Tibial nerve (tissue), 4 donors: ENCODE measurements around the gene CR1L. TPM values are rescaled to one million over a fixed set of nuclear protein-coding genes. Genes with fewer than 3 reads are reported as not detected.
"Not testable (repeated sequence)": the region's sequence is repeated elsewhere in the genome, so short reads cannot be mapped to it uniquely, and the experiment has no call there.

Experiments
- DNase-seq, 2 donors: peaks; one replicate each; pipeline ENCODE4 v3.0.0-alpha.2; 2019; ENCODE audit warnings: low spot score in 2 of 2
- H3K27ac ChIP-seq, 4 donors: fragments of 200-600 bp; sonication (generic) in 3 of 4; one replicate each; pipeline ENCODE4 v1.5.1; 2017 to 2019; ENCODE audit warnings: mild to moderate bottlenecking in 1 of 4
- H3K27me3 ChIP-seq, 2 donors: fragments of 200-600 bp; sonication (generic) in 1 of 2; one replicate each; pipeline versions ENCODE4 v1.5.1 to v1.6.0; 2017 to 2019
- H3K36me3 ChIP-seq, 3 donors: fragments of 200-600 bp; sonication (generic); one replicate each; pipeline ENCODE4 v1.5.1; 2018 to 2019
- H3K4me1 ChIP-seq, 4 donors: fragments of 200-600 bp; sonication (generic) in 3 of 4; one replicate each; pipeline ENCODE4 v1.5.1; 2017 to 2019
- H3K4me3 ChIP-seq, 4 donors: fragments of 200-600 bp; sonication (generic) in 3 of 4; one replicate each; pipeline ENCODE4 v1.5.1; 2017 to 2019; ENCODE audit warnings: mild to moderate bottlenecking in 1 of 4, moderate library complexity in 1 of 4
- H3K9me3 ChIP-seq, 4 donors: fragments of 200-600 bp; sonication (generic) in 3 of 4; one replicate each; pipeline ENCODE4 v1.5.1; 2017 to 2019
- CTCF ChIP-seq, 5 experiments: fragments of 200-600 bp in 3 of 5; fragments of 450-650 bp in 2 of 5; sonication (generic) in 3 of 5; IDR thresholded peaks; one replicate each; pipeline ENCODE4 v1.5.1; 2016 to 2019; ENCODE audit warnings: antibody characterized with exemption in 5 of 5, mild to moderate bottlenecking in 3 of 5, moderate library complexity in 2 of 5
- EP300 ChIP-seq, 2 donors: sonication (generic); formaldehyde crosslinking; IDR thresholded peaks; one replicate each; pipeline ENCODE4 v1.6.1; 2017; ENCODE audit warnings: antibody characterized with exemption in 2 of 2, mild to moderate bottlenecking in 1 of 2
- POLR2A ChIP-seq, 2 donors: fragments of 450-650 bp; IDR thresholded peaks; one replicate each; pipeline ENCODE4 v1.6.1; 2017; ENCODE audit warnings: antibody characterized with exemption in 2 of 2, mild to moderate bottlenecking in 2 of 2, moderate library complexity in 2 of 2
- WGBS, 2 donors: methylation state at CpG; one replicate each; pipeline ENCODE4 v1.1.5; 2018; 5-methylcytosine and 5-hydroxymethylcytosine counted together
- total RNA-seq, 4 donors: library from RNA; depleted of rRNA; stranded (reverse); fragments of >200 nt; gene quantifications; one replicate each; pipeline ENCODE4 v1.1.0, GENCODE V29; 2016

CR1L gene
- total RNA-seq, 4 donors from 2014 or later = 1.0 TPM; not detected in 3

DNA sequence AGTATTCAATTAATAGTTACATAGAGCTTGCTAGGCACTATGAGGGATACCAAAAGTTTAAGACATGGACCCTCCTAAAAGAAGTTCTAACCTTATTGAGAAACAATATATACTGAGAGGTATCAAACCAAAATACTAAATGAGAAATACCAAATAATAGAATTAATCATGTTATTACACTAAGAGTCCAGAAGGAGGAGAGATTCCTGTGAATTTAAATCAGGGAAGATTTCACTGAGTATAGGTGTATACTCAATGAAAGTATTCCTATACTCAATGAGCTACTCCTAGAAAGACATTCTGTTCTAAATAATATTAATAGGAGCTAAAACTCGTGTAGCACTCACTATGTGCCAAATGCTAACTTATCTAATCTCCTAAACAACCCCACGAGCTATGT lies 9.4 kb downstream of the CR1L start:
- no peaks in the 10 kb centered on the region for H3K9me3 ChIP-seq
- H3K27ac ChIP-seq = no peak overlapping the region
- 63 to 68% methylated on average over 2 of the region's 2 CpGs for WGBS, 2 donors
- DNase-seq = no peak
- no peak overlapping the region for H3K4me3 ChIP-seq
- H3K36me3 ChIP-seq = no peaks in the 10 kb centered on the region
- peaks cover 0 to 9% of the 10 kb centered on the region in 2 donors for H3K27me3 ChIP-seq
- TF ChIP-seq POLR2A (IDR thresholded peaks at IDR 0.05) (no peak), EP300 (IDR thresholded peaks at IDR 0.05) (no peak), CTCF (IDR thresholded peaks at IDR 0.05) (no peak)
- no peaks in the 10 kb centered on the region for H3K4me1 ChIP-seq

DNA sequence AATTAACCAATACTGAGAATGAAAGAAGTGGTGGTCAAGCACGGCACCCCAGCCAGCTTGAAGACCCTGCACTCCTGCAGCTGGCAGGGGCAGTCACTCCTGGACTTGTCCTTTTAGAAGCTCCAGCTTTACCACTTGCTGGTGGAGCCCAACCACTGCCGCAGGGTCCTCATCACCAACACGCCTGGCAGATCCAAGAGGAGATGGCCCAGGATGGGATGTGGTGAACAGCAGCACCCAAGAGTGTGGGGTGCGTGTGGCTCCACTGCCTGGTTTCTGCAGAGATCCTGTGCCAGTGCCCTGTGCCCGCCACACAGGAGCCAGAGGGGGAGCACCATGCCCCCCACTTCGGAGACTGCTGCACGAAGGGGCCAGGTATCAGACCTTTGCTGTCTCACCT lies 13.5 kb downstream of the CR1L start:
- 79 to 90% methylated on average over 6 of the region's 7 CpGs for WGBS, 2 donors
- TF ChIP-seq POLR2A (IDR thresholded peaks at IDR 0.05) = no peak
- TF ChIP-seq EP300 (IDR thresholded peaks at IDR 0.05) = no peak
- TF ChIP-seq CTCF (IDR thresholded peaks at IDR 0.05) = no peak
- Histone ChIP-seq H3K4me1 (no peaks in the 10 kb centered on the region), H3K27ac (no peak overlapping the region), H3K27me3 (peaks cover 0 to 9% of the 10 kb centered on the region in 2 donors), H3K9me3 (peaks cover 0 to 12% (median 0%) of the 10 kb centered on the region in 4 donors), H3K36me3 (no peaks in the 10 kb centered on the region), H3K4me3 (no peak overlapping the region)
- DNase-seq = no peak

DNA sequence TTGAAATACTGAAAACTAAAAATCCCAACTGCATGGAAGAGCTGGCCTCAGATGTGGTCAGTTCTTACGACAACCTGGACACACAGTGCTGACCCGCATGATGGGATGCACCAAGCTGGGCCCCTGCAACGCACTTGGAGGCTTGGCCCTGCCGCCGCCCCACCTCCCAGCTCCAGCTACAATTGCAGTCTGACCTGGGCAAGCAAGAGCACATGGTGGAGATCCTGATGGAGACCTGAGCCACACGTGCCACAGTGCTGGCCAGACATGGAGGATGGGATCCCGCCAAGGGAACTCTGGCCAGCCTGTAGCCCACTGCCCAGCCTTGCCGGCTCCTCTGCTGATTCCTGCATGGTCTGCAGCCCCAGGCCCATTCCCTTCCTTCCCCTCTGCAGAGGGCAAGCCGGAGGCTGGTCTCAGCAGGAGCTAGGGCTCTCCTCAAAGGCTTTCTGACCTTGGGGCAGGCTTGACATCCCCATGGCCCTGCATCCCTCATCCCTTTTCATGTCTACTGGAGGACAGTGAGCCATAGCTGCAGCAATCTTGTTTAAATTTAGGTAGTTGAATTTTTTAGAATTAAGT lies 14.1 kb downstream of the CR1L start:
- Histone ChIP-seq H3K36me3 (no peaks in the 10 kb centered on the region), H3K4me3 (no peak overlapping the region), H3K27me3 (peaks cover 0 to 9% of the 10 kb centered on the region in 2 donors), H3K4me1 (no peaks in the 10 kb centered on the region), H3K27ac (no peak overlapping the region), H3K9me3 (peaks cover 0 to 15% (median 0%) of the 10 kb centered on the region in 4 donors)
- TF ChIP-seq POLR2A (IDR thresholded peaks at IDR 0.05) (no peak), CTCF (IDR thresholded peaks at IDR 0.05) (no peak), EP300 (IDR thresholded peaks at IDR 0.05) (no peak)
- 86 to 88% methylated on average over 6 to 9 of the region's 9 CpGs for WGBS, 2 donors
- DNase-seq = no peak

DNA sequence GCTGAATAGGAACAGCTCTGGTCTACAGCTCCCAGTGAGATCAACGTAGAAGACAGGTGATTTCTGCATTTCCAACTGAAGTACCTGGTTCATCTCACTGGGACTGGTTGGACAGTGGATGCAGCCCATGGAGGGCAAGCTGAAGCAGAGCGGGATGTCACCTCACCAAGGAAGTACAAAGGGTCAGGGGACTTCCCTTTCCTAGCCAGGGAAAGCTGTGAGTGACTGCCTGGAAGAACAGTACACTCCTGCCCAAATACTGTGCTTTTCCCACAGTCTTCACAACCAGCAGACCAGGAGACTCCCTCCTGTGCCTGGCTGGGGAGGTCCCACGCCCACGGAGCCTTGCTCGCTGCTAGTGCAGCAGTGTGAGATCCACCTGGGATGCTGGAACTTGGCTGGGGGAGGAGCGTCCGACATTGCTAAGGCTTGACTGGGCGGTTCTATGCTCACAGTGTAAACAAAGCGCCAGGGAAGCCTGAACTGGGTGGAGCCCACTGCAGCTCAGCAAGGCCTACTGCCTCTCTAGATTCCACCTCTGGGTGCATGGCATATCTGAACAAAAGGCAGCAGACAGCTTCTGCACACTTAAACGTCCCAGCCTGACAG lies 14.7 kb downstream of the CR1L start:
- peaks cover 0 to 9% of the 10 kb centered on the region in 2 donors for H3K27me3 ChIP-seq
- TF ChIP-seq EP300 (IDR thresholded peaks at IDR 0.05) = no peak
- TF ChIP-seq CTCF (IDR thresholded peaks at IDR 0.05) = no peak
- TF ChIP-seq POLR2A (IDR thresholded peaks at IDR 0.05) = no peak
- no peak overlapping the region for H3K4me3 ChIP-seq
- no peak overlapping the region for H3K27ac ChIP-seq
- H3K9me3 ChIP-seq = peaks cover 0 to 15% (median 0%) of the 10 kb centered on the region in 4 donors
- DNase-seq = no peak
- 63 to 74% methylated on average over 9 to 10 of the region's 10 CpGs for WGBS, 2 donors
- no peaks in the 10 kb centered on the region for H3K36me3 ChIP-seq
- no peaks in the 10 kb centered on the region for H3K4me1 ChIP-seq

DNA sequence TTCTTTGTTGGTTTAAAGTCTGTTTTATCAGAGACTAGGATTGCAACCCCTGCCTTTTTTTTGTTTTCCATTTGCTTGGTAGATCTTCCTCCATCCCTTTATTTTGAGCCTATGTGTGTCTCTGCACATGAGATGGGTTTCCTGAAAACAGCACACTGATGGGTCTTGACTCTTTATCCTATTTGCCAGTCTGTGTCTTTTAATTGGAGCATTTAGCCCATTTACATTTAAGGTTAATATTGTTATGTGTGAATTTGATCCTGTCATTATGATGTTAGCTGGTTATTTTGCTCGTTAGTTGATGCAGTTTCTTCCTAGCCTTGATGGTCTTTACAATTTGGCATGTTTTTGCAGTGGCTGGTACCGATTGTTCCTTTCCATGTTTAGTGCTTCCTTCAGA lies 16.5 kb downstream of the CR1L start:
- WGBS, 2 donors = 70 to 100% methylated on average over 1 to 2 of the region's 2 CpGs
- Histone ChIP-seq H3K27me3 (peaks cover 0 to 25% of the 10 kb centered on the region in 2 donors), H3K9me3 (peaks cover 0 to 21% (median 0%) of the 10 kb centered on the region in 4 donors)
- H3K27ac ChIP-seq, DNase-seq, H3K4me3 ChIP-seq, H3K4me1 ChIP-seq, H3K36me3 ChIP-seq: not testable (repeated sequence)
